ENCODE results near the gene FHOD1.

DNA sequence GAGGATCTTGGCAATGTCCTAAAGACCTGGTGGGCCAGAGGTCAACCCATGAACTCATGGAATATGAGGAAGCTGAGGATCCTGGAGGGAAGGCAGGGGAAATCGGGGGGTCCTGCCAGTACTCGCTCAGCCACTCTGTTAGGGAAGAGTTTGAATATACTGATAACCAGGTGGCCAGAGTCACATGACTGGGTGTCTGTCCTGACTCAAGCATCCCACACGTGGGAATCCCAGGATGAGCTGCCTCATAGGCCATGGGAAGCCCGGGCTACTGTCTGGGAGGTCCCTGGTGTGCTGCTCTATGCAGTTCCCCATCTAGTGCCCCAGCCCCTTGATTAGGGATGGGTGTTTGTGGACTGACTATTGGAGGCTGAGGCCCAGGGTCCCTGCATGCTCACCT is 59.0 kb downstream of the FHOD1 start:
- TF ChIP-seq, protein P1, sequence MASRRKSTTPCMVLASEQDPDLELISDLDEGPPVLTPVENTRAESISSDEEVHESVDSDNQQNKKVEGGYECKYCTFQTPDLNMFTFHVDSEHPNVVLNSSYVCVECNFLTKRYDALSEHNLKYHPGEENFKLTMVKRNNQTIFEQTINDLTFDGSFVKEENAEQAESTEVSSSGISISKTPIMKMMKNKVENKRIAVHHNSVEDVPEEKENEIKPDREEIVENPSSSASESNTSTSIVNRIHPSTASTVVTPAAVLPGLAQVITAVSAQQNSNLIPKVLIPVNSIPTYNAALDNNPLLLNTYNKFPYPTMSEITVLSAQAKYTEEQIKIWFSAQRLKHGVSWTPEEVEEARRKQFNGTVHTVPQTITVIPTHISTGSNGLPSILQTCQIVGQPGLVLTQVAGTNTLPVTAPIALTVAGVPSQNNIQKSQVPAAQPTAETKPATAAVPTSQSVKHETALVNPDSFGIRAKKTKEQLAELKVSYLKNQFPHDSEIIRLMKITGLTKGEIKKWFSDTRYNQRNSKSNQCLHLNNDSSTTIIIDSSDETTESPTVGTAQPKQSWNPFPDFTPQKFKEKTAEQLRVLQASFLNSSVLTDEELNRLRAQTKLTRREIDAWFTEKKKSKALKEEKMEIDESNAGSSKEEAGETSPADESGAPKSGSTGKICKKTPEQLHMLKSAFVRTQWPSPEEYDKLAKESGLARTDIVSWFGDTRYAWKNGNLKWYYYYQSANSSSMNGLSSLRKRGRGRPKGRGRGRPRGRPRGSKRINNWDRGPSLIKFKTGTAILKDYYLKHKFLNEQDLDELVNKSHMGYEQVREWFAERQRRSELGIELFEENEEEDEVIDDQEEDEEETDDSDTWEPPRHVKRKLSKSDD (conservative IDR thresholded peaks at IDR 0.05; ENCODE audit: low read length) = no peak
- TF ChIP-seq, protein P2, sequence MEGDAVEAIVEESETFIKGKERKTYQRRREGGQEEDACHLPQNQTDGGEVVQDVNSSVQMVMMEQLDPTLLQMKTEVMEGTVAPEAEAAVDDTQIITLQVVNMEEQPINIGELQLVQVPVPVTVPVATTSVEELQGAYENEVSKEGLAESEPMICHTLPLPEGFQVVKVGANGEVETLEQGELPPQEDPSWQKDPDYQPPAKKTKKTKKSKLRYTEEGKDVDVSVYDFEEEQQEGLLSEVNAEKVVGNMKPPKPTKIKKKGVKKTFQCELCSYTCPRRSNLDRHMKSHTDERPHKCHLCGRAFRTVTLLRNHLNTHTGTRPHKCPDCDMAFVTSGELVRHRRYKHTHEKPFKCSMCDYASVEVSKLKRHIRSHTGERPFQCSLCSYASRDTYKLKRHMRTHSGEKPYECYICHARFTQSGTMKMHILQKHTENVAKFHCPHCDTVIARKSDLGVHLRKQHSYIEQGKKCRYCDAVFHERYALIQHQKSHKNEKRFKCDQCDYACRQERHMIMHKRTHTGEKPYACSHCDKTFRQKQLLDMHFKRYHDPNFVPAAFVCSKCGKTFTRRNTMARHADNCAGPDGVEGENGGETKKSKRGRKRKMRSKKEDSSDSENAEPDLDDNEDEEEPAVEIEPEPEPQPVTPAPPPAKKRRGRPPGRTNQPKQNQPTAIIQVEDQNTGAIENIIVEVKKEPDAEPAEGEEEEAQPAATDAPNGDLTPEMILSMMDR (IDR thresholded peaks at IDR 0.05 in 2 of 3, conservative IDR thresholded peaks at IDR 0.05 in 1 of 3; ENCODE audit: insufficient read depth in 2 of 3, low read depth in 1 of 3, low read length in 3 of 3) = no peak
- TF ChIP-seq MEF2D (tag; conservative IDR thresholded peaks at IDR 0.05; ENCODE audit: low read depth) (no peak), NBN (IDR thresholded peaks at IDR 0.05; ENCODE audit: low read depth) (no peak), SMAD1 (IDR thresholded peaks at IDR 0.05; ENCODE audit: low read depth, low read length, partially characterized antibody) (no peak), ELF4 (CRISPR knock-in tag; IDR thresholded peaks at IDR 0.05) (no peak)

Data from K562 (cell line).